Parathyroid adenoma (tissue), 2 donors: ENCODE results near the gene RPS6KA4.

ENCODE experiments used
- H2AFZ ChIP-seq: fragments of 300-600 bp; sonication (generic); one replicate; pipeline ENCODE4 v1.7.0; 2017; ENCODE audit warnings: antibody characterized with exemption, mild to moderate bottlenecking
- H3K27ac ChIP-seq: fragments of 300-600 bp; sonication (generic); one replicate; pipeline ENCODE4 v1.7.0; 2017
- H3K27me3 ChIP-seq: fragments of 300-600 bp; sonication (generic); one replicate; pipeline ENCODE4 v1.7.0; 2017; ENCODE audit warnings: low read length; ENCODE audit not compliant: control insufficient read depth, insufficient read depth
- H3K36me3 ChIP-seq: fragments of 300-600 bp; sonication (generic); one replicate; pipeline ENCODE4 v1.7.0; 2017; ENCODE audit warnings: low read length; ENCODE audit not compliant: control insufficient read depth, insufficient read depth
- H3K4me1 ChIP-seq: fragments of 300-600 bp; sonication (generic); one replicate; pipeline ENCODE4 v1.7.0; 2017; ENCODE audit warnings: control low read depth
- H3K4me2 ChIP-seq: fragments of 300-600 bp; sonication (generic); one replicate; pipeline ENCODE4 v1.7.0; 2017; ENCODE audit warnings: low read length
- H3K4me3 ChIP-seq: fragments of 300-600 bp; sonication (generic); one replicate; pipeline ENCODE4 v1.7.0; 2017; ENCODE audit warnings: low read depth, low read length
- H3K79me2 ChIP-seq: fragments of 300-600 bp; sonication (generic); one replicate; pipeline ENCODE4 v1.7.0; 2017; ENCODE audit warnings: control low read depth
- H3K9ac ChIP-seq: fragments of 300-600 bp; sonication (generic); one replicate; pipeline ENCODE4 v1.7.0; 2017; ENCODE audit warnings: mild to moderate bottlenecking
- H3K9me3 ChIP-seq: fragments of 300-600 bp; sonication (generic); one replicate; pipeline ENCODE4 v1.7.0; 2017; ENCODE audit warnings: low read length; ENCODE audit not compliant: control insufficient read depth
- CTCF ChIP-seq: fragments of 300-600 bp; sonication (generic); IDR thresholded peaks from one replicate; pipeline ENCODE4 v1.7.0; 2017; ENCODE audit warnings: antibody characterized with exemption, mild to moderate bottlenecking
- donor health status: primary hyperparathyroidism.

Gene RPS6KA4

GRCh38 chr11:64356498-64357411, 2.2 kb upstream of the RPS6KA4 start:
- Histone ChIP-seq H3K4me3 (no peak overlapping the region), H3K36me3 (no peaks in the 10 kb centered on the region), H3K27me3 (no peaks in the 10 kb centered on the region), H3K4me2 (no peak overlapping the region), H3K4me1 (peaks cover 4% of the 10 kb centered on the region), H2AFZ (no peak overlapping the region), H3K27ac (no peak overlapping the region), H3K9me3 (no peaks in the 10 kb centered on the region), H3K9ac (no peak overlapping the region), H3K79me2 (no peaks in the 10 kb centered on the region)
- no peak for TF ChIP-seq CTCF

GRCh38 chr11:64357446-64357845, 1.5 kb upstream of the RPS6KA4 start:
- Histone ChIP-seq H3K4me1 (peaks cover 4% of the 10 kb centered on the region), H3K27ac (no peak overlapping the region), H3K27me3 (no peaks in the 10 kb centered on the region), H3K4me2 (no peak overlapping the region), H3K4me3 (no peak overlapping the region), H2AFZ (no peak overlapping the region), H3K36me3 (no peaks in the 10 kb centered on the region), H3K9me3 (no peaks in the 10 kb centered on the region), H3K9ac (no peak overlapping the region), H3K79me2 (no peaks in the 10 kb centered on the region)
- TF ChIP-seq CTCF = no peak

- H3K36me3 ChIP-seq = no peaks in the 10 kb centered on the region
- no peak overlapping the region for H3K4me3 ChIP-seq
- H3K4me2 ChIP-seq = peak overlapping the region; percentile 74
- H3K9ac ChIP-seq = no peak overlapping the region
- no peak for TF ChIP-seq CTCF
- no peaks in the 10 kb centered on the region for H3K79me2 ChIP-seq
- peaks cover 4% of the 10 kb centered on the region for H3K4me1 ChIP-seq
- H3K27ac ChIP-seq = no peak overlapping the region
- H3K27me3 ChIP-seq = no peaks in the 10 kb centered on the region
- H3K9me3 ChIP-seq = no peaks in the 10 kb centered on the region
- H2AFZ ChIP-seq = no peak overlapping the region
Measured at GRCh38 chr11:64357904-64358535, 942 bp upstream of the RPS6KA4 start.

- peak overlapping the region; percentile 48 for H3K4me3 ChIP-seq
- H3K79me2 ChIP-seq = no peaks in the 10 kb centered on the region
- peak overlapping the region; percentile 74 for H3K4me2 ChIP-seq
- peak overlapping the region; percentile 86 for H2AFZ ChIP-seq
- peaks cover 4% of the 10 kb centered on the region for H3K4me1 ChIP-seq
- H3K9ac ChIP-seq = peak overlapping the region; percentile 37
- no peaks in the 10 kb centered on the region for H3K27me3 ChIP-seq
- no peaks in the 10 kb centered on the region for H3K36me3 ChIP-seq
- no peak for TF ChIP-seq CTCF
- no peaks in the 10 kb centered on the region for H3K9me3 ChIP-seq
- H3K27ac ChIP-seq = peak overlapping the region; percentile 36
Measured at GRCh38 chr11:64358536-64358906, 441 bp upstream of the RPS6KA4 start.
